Suprapubic skin (tissue), 4 donors: ENCODE data around the gene CLSTN1. TPM values are rescaled to one million over a fixed set of nuclear protein-coding genes. Genes with fewer than 3 reads are reported as not detected.

Experiments
- DNase-seq, 2 donors: peaks; one replicate each; pipeline ENCODE4 v3.0.0-alpha.2; 2019; ENCODE audit warnings: low spot score in 2 of 2
- H3K27ac ChIP-seq: fragments of 200-600 bp; sonication (generic); one replicate; pipeline ENCODE4 v1.5.1; 2019
- H3K27me3 ChIP-seq: fragments of 200-600 bp; sonication (generic); one replicate; pipeline ENCODE4 v1.5.1; 2019
- H3K36me3 ChIP-seq: fragments of 200-600 bp; sonication (generic); one replicate; pipeline ENCODE4 v1.5.1; 2019
- H3K4me1 ChIP-seq: fragments of 200-600 bp; sonication (generic); one replicate; pipeline ENCODE4 v1.5.1; 2019
- H3K4me3 ChIP-seq: fragments of 200-600 bp; sonication (generic); one replicate; pipeline ENCODE4 v1.5.1; 2019; ENCODE audit warnings: mild to moderate bottlenecking
- H3K9me3 ChIP-seq: fragments of 200-600 bp; sonication (generic); one replicate; pipeline ENCODE4 v1.5.1; 2019
- CTCF ChIP-seq, 2 donors: fragments of 200-600 bp in 1 of 2; fragments of 450-650 bp in 1 of 2; sonication (generic) in 1 of 2; IDR thresholded peaks; one replicate each; pipeline ENCODE4 v1.5.1; 2016 to 2019; ENCODE audit warnings: antibody characterized with exemption in 2 of 2, mild to moderate bottlenecking in 1 of 2, moderate library complexity in 1 of 2
- EP300 ChIP-seq: sonication (generic); formaldehyde crosslinking; IDR thresholded peaks from one replicate; pipeline ENCODE4 v1.6.1; 2017; ENCODE audit warnings: antibody characterized with exemption
- POLR2A ChIP-seq, 2 donors: fragments of 450-650 bp; IDR thresholded peaks; one replicate each; pipeline ENCODE4 v1.6.1; 2017; ENCODE audit warnings: antibody characterized with exemption in 2 of 2, mild to moderate bottlenecking in 2 of 2, moderate library complexity in 2 of 2
- POLR2AphosphoS5 ChIP-seq, 3 donors: sonication (generic); formaldehyde crosslinking; IDR thresholded peaks; one replicate each; pipeline ENCODE4 v1.6.1; 2017; ENCODE audit warnings: antibody characterized with exemption in 3 of 3
- WGBS: methylation state at CpG from one replicate; pipeline ENCODE4 v1.1.5; 2018; 5-methylcytosine and 5-hydroxymethylcytosine counted together
- total RNA-seq, 4 donors: library from RNA; depleted of rRNA; stranded (reverse); fragments of >200 nt; gene quantifications; one replicate each; pipeline ENCODE4 v1.1.0, GENCODE V29; 2016

The CLSTN1 gene
- total RNA-seq, 4 donors from 2014 or later = 118 to 202 (median 165) TPM

GRCh38 chr1:9703165-9703509 is 120.6 kb downstream of the CLSTN1 start:
- WGBS = 90% methylated on average over 4 of the region's 5 CpGs
- no peak overlapping the region for H3K27ac ChIP-seq
- H3K9me3 ChIP-seq = no peaks in the 10 kb centered on the region
- no peak overlapping the region for H3K4me3 ChIP-seq
- peaks cover 8% of the 10 kb centered on the region for H3K4me1 ChIP-seq
- H3K27me3 ChIP-seq = no peaks in the 10 kb centered on the region
- no peaks in the 10 kb centered on the region for H3K36me3 ChIP-seq
- no peak for DNase-seq
- TF ChIP-seq EP300 (no peak), POLR2AphosphoS5 (IDR thresholded peaks at IDR 0.05) (no peak), CTCF (IDR thresholded peaks at IDR 0.05) (no peak), POLR2A (IDR thresholded peaks at IDR 0.05) (no peak)

GRCh38 chr1:9701665-9702064 is 122.1 kb downstream of the CLSTN1 start:
- H3K4me1 ChIP-seq = peaks cover 8% of the 10 kb centered on the region
- TF ChIP-seq CTCF (IDR thresholded peaks at IDR 0.05) (no peak), POLR2A (IDR thresholded peaks at IDR 0.05) (no peak), EP300 (no peak), POLR2AphosphoS5 (IDR thresholded peaks at IDR 0.05) (no peak)
- H3K9me3 ChIP-seq = no peaks in the 10 kb centered on the region
- no peak overlapping the region for H3K27ac ChIP-seq
- no peak overlapping the region for H3K4me3 ChIP-seq
- H3K36me3 ChIP-seq = no peaks in the 10 kb centered on the region
- DNase-seq = no peak
- H3K27me3 ChIP-seq = no peaks in the 10 kb centered on the region
- WGBS = 41% methylated on average over 4 of the region's 4 CpGs

- Histone ChIP-seq H3K27me3 (no peaks in the 10 kb centered on the region), H3K4me3 (no peak overlapping the region), H3K4me1 (peaks cover 8% of the 10 kb centered on the region), H3K36me3 (no peaks in the 10 kb centered on the region), H3K27ac (no peak overlapping the region), H3K9me3 (no peaks in the 10 kb centered on the region)
- TF ChIP-seq EP300 = no peak
- TF ChIP-seq POLR2AphosphoS5 (IDR thresholded peaks at IDR 0.05) = no peak
- TF ChIP-seq POLR2A (IDR thresholded peaks at IDR 0.05) = no peak
- TF ChIP-seq CTCF (IDR thresholded peaks at IDR 0.05) = no peak
- WGBS = 85% methylated on average over 12 of the region's 12 CpGs
- DNase-seq = no peak
These were observed 123.4 kb downstream of the CLSTN1 start for GRCh38 chr1:9700340-9700739.

GRCh38 chr1:9699361-9699760 is 124.4 kb downstream of the CLSTN1 start:
- Histone ChIP-seq H3K4me3 (no peak overlapping the region), H3K36me3 (no peaks in the 10 kb centered on the region), H3K27me3 (no peaks in the 10 kb centered on the region), H3K9me3 (no peaks in the 10 kb centered on the region), H3K4me1 (peaks cover 8% of the 10 kb centered on the region), H3K27ac (no peak overlapping the region)
- TF ChIP-seq CTCF (IDR thresholded peaks at IDR 0.05) (no peak), POLR2AphosphoS5 (IDR thresholded peaks at IDR 0.05) (no peak)
- DNase-seq = no peak
- WGBS = 86% methylated on average over 7 of the region's 7 CpGs

GRCh38 chr1:9696793-9697192 is 127.0 kb downstream of the CLSTN1 start:
- DNase-seq = no peak
- Histone ChIP-seq H3K27me3 (no peaks in the 10 kb centered on the region), H3K9me3 (no peaks in the 10 kb centered on the region), H3K36me3 (peaks cover 3% of the 10 kb centered on the region), H3K4me3 (no peak overlapping the region), H3K27ac (no peak overlapping the region), H3K4me1 (peaks cover 7% of the 10 kb centered on the region)
- 92% methylated on average over 2 of the region's 2 CpGs for WGBS
- no peak for TF ChIP-seq POLR2A (IDR thresholded peaks at IDR 0.05)
- TF ChIP-seq CTCF (IDR thresholded peaks at IDR 0.05) = no peak
